HEK293 (cell line): Measurements from ENCODE around the gene TNIP3.

Experiments
- CTCF ChIA-PET: fragments of 350-600 bp; formaldehyde crosslinking; extraction: SDS; loops from one replicate; lab custom pipeline; 2021; ENCODE audit warnings: antibody characterized with exemption; lab: Yijun Ruan, JAX
- POLR2A ChIA-PET: fragments of 300-600 bp; formaldehyde crosslinking; extraction: SDS; loops from one replicate; lab custom pipeline; 2020; ENCODE audit warnings: antibody characterized with exemption, inconsistent platforms; lab: Yijun Ruan, JAX
- H3K27ac ChIP-seq: fragments of 200-500 bp; sonication (Bioruptor generic); 2 replicates; pipeline ENCODE4 v1.5.1; 2014; ENCODE audit warnings: low read depth, low read length, control low read depth, inconsistent platforms; ENCODE audit errors: extremely low read depth
- H3K36me3 ChIP-seq, 2 experiments: fragments of 200-500 bp in 1 of 2; sonication (Bioruptor generic) in 1 of 2; 1 replicate in 1 of 2; 2 replicates in 1 of 2; pipeline ENCODE4 v1.5.1; 2014 to 2017; ENCODE audit warnings: inconsistent platforms in 2 of 2, low read length in 2 of 2; ENCODE audit not compliant: control insufficient read depth in 2 of 2, insufficient read depth in 1 of 2
- H3K4me1 ChIP-seq: fragments of 200-500 bp; sonication (Bioruptor generic); 2 replicates; pipeline ENCODE4 v1.5.1; 2014; ENCODE audit warnings: mild to moderate bottlenecking, low read length, inconsistent platforms; ENCODE audit not compliant: control insufficient read depth, insufficient read depth
- H3K4me3 ChIP-seq: 2 replicates; pipeline ENCODE4 v1.5.1; 2011; ENCODE audit warnings: low read depth, mild to moderate bottlenecking, control low read depth, low read length, moderate library complexity
- H3K9me3 ChIP-seq: fragments of 200-500 bp; sonication (Bioruptor generic); 2 replicates; pipeline ENCODE4 v1.5.1; 2014; ENCODE audit warnings: low read depth, low read length, inconsistent platforms; ENCODE audit not compliant: control insufficient read depth, insufficient read depth
- ELK4 ChIP-seq: IDR thresholded peaks from 2 replicates; pipeline ENCODE4 v1.6.1; 2011; ENCODE audit warnings: mild to moderate bottlenecking, low read depth, low read length, borderline replicate concordance
- KLF7 ChIP-seq: fragments of 450-650 bp; formaldehyde crosslinking; IDR thresholded peaks from 2 replicates; pipeline ENCODE4 v1.5.1; 2016; ENCODE audit warnings: missing biosample characterization, missing genetic modification characterization, borderline replicate concordance
- KLF9 ChIP-seq: fragments of 450-650 bp; formaldehyde crosslinking; IDR thresholded peaks from 2 replicates; pipeline ENCODE4 v1.5.1; 2016; ENCODE audit warnings: missing biosample characterization, missing genetic modification characterization, low read depth
- OSR2 ChIP-seq: fragments of 450-650 bp; formaldehyde crosslinking; IDR thresholded peaks from 2 replicates; pipeline ENCODE4 v1.5.1; 2016; ENCODE audit warnings: missing biosample characterization, missing genetic modification characterization
- REPIN1 ChIP-seq: fragments of 450-650 bp; formaldehyde crosslinking; IDR thresholded peaks from 2 replicates; pipeline ENCODE4 v1.5.1; 2017; ENCODE audit warnings: missing biosample characterization, missing genetic modification characterization, low read depth
- SCRT2 ChIP-seq: fragments of 450-650 bp; formaldehyde crosslinking; IDR thresholded peaks from 2 replicates; pipeline ENCODE4 v1.5.1; 2016; ENCODE audit warnings: missing biosample characterization, missing genetic modification characterization
- WT1 ChIP-seq: fragments of 450-650 bp; formaldehyde crosslinking; IDR thresholded peaks from 2 replicates; pipeline ENCODE4 v1.5.1; 2016; ENCODE audit warnings: missing biosample characterization, missing genetic modification characterization
- ZFP3 ChIP-seq: fragments of 450-650 bp; formaldehyde crosslinking; IDR thresholded peaks from 2 replicates; pipeline ENCODE4 v1.5.1; 2016; ENCODE audit warnings: low read depth, missing biosample characterization, missing genetic modification characterization
- ZNF18 ChIP-seq: fragments of 450-650 bp; formaldehyde crosslinking; IDR thresholded peaks from 2 replicates; pipeline ENCODE4 v1.5.1; 2016; ENCODE audit warnings: missing biosample characterization, missing genetic modification characterization
- ZNF221 ChIP-seq: fragments of 450-650 bp; formaldehyde crosslinking; IDR thresholded peaks from 2 replicates; pipeline ENCODE4 v1.5.1; 2017; ENCODE audit warnings: missing biosample characterization, missing genetic modification characterization, borderline replicate concordance
- ZNF239 ChIP-seq: fragments of 450-650 bp; formaldehyde crosslinking; IDR thresholded peaks from 2 replicates; pipeline ENCODE4 v1.5.1; 2016; ENCODE audit warnings: missing biosample characterization, missing genetic modification characterization
- ZNF324 ChIP-seq: fragments of 450-650 bp; formaldehyde crosslinking; IDR thresholded peaks from 2 replicates; pipeline ENCODE4 v1.5.1; 2016; ENCODE audit warnings: missing biosample characterization, missing genetic modification characterization
- ZNF391 ChIP-seq: fragments of 450-650 bp; formaldehyde crosslinking; IDR thresholded peaks from 2 replicates; pipeline ENCODE4 v1.5.1; 2016; ENCODE audit warnings: low read depth, missing biosample characterization, missing genetic modification characterization, borderline replicate concordance
- ZNF518A ChIP-seq: fragments of 450-650 bp; formaldehyde crosslinking; conservative IDR thresholded peaks from 2 replicates; pipeline ENCODE4 v1.5.1; 2016; ENCODE audit warnings: low read depth, missing biosample characterization, missing genetic modification characterization
- ZNF629 ChIP-seq: fragments of 450-650 bp; formaldehyde crosslinking; IDR thresholded peaks from 2 replicates; pipeline ENCODE4 v1.5.1; 2017; ENCODE audit warnings: missing biosample characterization, missing genetic modification characterization
- ZNF664 ChIP-seq: fragments of 450-650 bp; formaldehyde crosslinking; IDR thresholded peaks from 2 replicates; pipeline ENCODE4 v1.5.1; 2016; ENCODE audit warnings: missing biosample characterization, missing genetic modification characterization
- ZNF677 ChIP-seq: fragments of 450-650 bp; IDR thresholded peaks from 2 replicates; pipeline ENCODE4 v1.5.0; 2018; ENCODE audit warnings: missing biosample characterization, mild to moderate bottlenecking, missing genetic modification characterization, moderate library complexity
- ZNF707 ChIP-seq: fragments of 450-650 bp; formaldehyde crosslinking; IDR thresholded peaks from 2 replicates; pipeline ENCODE4 v1.5.1; 2016; ENCODE audit warnings: missing biosample characterization, missing genetic modification characterization
- ZNF76 ChIP-seq: fragments of 450-650 bp; formaldehyde crosslinking; IDR thresholded peaks from 2 replicates; pipeline ENCODE4; 2016; ENCODE audit warnings: low read depth, missing biosample characterization, missing genetic modification characterization, borderline replicate concordance
- ZNF777 ChIP-seq: fragments of 450-650 bp; formaldehyde crosslinking; IDR thresholded peaks from 2 replicates; pipeline ENCODE4 v1.5.1; 2017; ENCODE audit warnings: missing biosample characterization, missing genetic modification characterization, borderline replicate concordance
- ZNF785 ChIP-seq: fragments of 450-650 bp; formaldehyde crosslinking; IDR thresholded peaks from 2 replicates; pipeline ENCODE4 v1.5.1; 2016; ENCODE audit warnings: missing biosample characterization, missing genetic modification characterization
- ZNF837 ChIP-seq: fragments of 450-650 bp; formaldehyde crosslinking; IDR thresholded peaks from 2 replicates; pipeline ENCODE4 v1.5.1; 2016; ENCODE audit warnings: missing biosample characterization, missing genetic modification characterization
- TF ChIP-seq, protein P1 (sequence below): fragments of 450-650 bp; formaldehyde crosslinking; IDR thresholded peaks from 2 replicates; pipeline ENCODE4 v1.5.1; 2016; ENCODE audit warnings: missing biosample characterization, missing genetic modification characterization, low read depth
- TF ChIP-seq, protein P2 (sequence below): sonication (generic); formaldehyde crosslinking; IDR thresholded peaks from 2 replicates; pipeline ENCODE4 v1.8.1; 2022; ENCODE audit warnings: mild to moderate bottlenecking, moderate library complexity, missing genetic modification reagents

The TNIP3 gene

GRCh38 chr4:121199742-121200561 lies 35.8 kb upstream of the TNIP3 start:
- ChIA-PET POLR2A (no interaction called here), CTCF (interaction anchor here (0.6 to 1.9 kb wide), 4 partner anchors 8 to 108 kb away, joined by 3 to 5 read pairs (median 4); no protein-coding TSS in a partner anchor)
- H3K9me3 ChIP-seq: no peaks in the 10 kb centered on the region
- H3K4me1 ChIP-seq: no peaks in the 10 kb centered on the region
- no peak overlapping the region for H3K27ac ChIP-seq
- no peak overlapping the region for H3K4me3 ChIP-seq
- H3K36me3 ChIP-seq: no peaks in the 10 kb centered on the region
- TF ChIP-seq ZNF664 (tag by site-specific recombination) (no peak), ZNF785 (no peak), ZNF707 (no peak), ZFP3 (no peak), ELK4 (no peak), OSR2 (tag by site-specific recombination) (no peak), WT1 (tag by site-specific recombination) (no peak), ZNF221 (tag by site-specific recombination) (no peak), ZNF18 (tag by site-specific recombination) (no peak), ZNF324 (tag by site-specific recombination) (no peak), SCRT2 (tag by site-specific recombination) (no peak), KLF9 (tag by site-specific recombination) (no peak), ZNF391 (tag by site-specific recombination) (no peak)
- TF ChIP-seq, all 188 proteins: peak for 0

- H3K36me3 ChIP-seq: no peaks in the 10 kb centered on the region
- H3K27ac ChIP-seq: no peak overlapping the region
- CTCF ChIA-PET: interaction anchor here (0.6 kb wide), 2 partner anchors 52 to 109 kb away, joined by 3 read pairs; no protein-coding TSS in a partner anchor
- no peaks in the 10 kb centered on the region for H3K9me3 ChIP-seq
- no peak overlapping the region for H3K4me3 ChIP-seq
- no peaks in the 10 kb centered on the region for H3K4me1 ChIP-seq
- POLR2A ChIA-PET: no interaction called here
- TF ChIP-seq ZNF518A (tag by site-specific recombination) (no peak), KLF7 (no peak), ZNF629 (no peak), ZNF777 (tag by site-specific recombination) (no peak), ZNF239 (tag by site-specific recombination) (no peak), ZNF677 (tag by site-specific recombination) (no peak), REPIN1 (tag by site-specific recombination) (no peak), ZNF76 (tag by site-specific recombination) (no peak), ZNF837 (tag by site-specific recombination) (no peak)
- TF ChIP-seq, protein P1, sequence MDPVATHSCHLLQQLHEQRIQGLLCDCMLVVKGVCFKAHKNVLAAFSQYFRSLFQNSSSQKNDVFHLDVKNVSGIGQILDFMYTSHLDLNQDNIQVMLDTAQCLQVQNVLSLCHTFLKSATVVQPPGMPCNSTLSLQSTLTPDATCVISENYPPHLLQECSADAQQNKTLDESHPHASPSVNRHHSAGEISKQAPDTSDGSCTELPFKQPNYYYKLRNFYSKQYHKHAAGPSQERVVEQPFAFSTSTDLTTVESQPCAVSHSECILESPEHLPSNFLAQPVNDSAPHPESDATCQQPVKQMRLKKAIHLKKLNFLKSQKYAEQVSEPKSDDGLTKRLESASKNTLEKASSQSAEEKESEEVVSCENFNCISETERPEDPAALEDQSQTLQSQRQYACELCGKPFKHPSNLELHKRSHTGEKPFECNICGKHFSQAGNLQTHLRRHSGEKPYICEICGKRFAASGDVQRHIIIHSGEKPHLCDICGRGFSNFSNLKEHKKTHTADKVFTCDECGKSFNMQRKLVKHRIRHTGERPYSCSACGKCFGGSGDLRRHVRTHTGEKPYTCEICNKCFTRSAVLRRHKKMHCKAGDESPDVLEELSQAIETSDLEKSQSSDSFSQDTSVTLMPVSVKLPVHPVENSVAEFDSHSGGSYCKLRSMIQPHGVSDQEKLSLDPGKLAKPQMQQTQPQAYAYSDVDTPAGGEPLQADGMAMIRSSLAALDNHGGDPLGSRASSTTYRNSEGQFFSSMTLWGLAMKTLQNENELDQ (tag by site-specific recombination): no peak
- TF ChIP-seq, protein P2, sequence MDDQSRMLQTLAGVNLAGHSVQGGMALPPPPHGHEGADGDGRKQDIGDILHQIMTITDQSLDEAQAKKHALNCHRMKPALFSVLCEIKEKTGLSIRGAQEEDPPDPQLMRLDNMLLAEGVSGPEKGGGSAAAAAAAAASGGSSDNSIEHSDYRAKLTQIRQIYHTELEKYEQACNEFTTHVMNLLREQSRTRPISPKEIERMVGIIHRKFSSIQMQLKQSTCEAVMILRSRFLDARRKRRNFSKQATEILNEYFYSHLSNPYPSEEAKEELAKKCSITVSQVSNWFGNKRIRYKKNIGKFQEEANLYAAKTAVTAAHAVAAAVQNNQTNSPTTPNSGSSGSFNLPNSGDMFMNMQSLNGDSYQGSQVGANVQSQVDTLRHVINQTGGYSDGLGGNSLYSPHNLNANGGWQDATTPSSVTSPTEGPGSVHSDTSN (CRISPR knock-in tag): no peak
Measured at GRCh38 chr4:121198251-121198650, 34.1 kb upstream of the TNIP3 start.
